Fibroblast of mammary gland (primary cell): ENCODE measurements around the gene CD209.

ENCODE experiments used
- DNase-seq: peaks from one replicate; pipeline ENCODE4 v3.0.0-alpha.2; 2010; ENCODE audit warnings: low read depth
- H3K4me3 ChIP-seq: 2 replicates; pipeline ENCODE4 v1.5.1; 2011; ENCODE audit warnings: low read depth, mild to moderate bottlenecking, low read length, moderate library complexity; ENCODE audit not compliant: control insufficient read depth
- CTCF ChIP-seq: conservative IDR thresholded peaks from 2 replicates; pipeline ENCODE4 v1.5.1; 2011; ENCODE audit warnings: low read depth, low read length, inconsistent platforms; ENCODE audit not compliant: control insufficient read depth, insufficient read depth

The CD209 gene

GRCh38 chr19:7783991-7784423, 36.7 kb upstream of the CD209 start:
- DNase-seq = peak; percentile 64

GRCh38 chr19:7781157-7781556, 33.8 kb upstream of the CD209 start:
- H3K4me3 ChIP-seq = no peak overlapping the region
- no peak for DNase-seq
- TF ChIP-seq CTCF = no peak

More at GRCh38 chr19:7783991-7784423, 36.7 kb upstream of the CD209 start:
- TF ChIP-seq CTCF = no peak
- no peak overlapping the region for H3K4me3 ChIP-seq

GRCh38 chr19:7779631-7780486, 32.5 kb upstream of the CD209 start:
- DNase-seq = no peak
- TF ChIP-seq CTCF = no peak

GRCh38 chr19:7778081-7778480, 30.7 kb upstream of the CD209 start:
- no peak for TF ChIP-seq CTCF
- no peak overlapping the region for H3K4me3 ChIP-seq
- DNase-seq = no peak

More at GRCh38 chr19:7779631-7780486, 32.5 kb upstream of the CD209 start:
- H3K4me3 ChIP-seq = no peak overlapping the region

- no peak for TF ChIP-seq CTCF
- DNase-seq = no peak
Observed at GRCh38 chr19:7775761-7776160, 28.4 kb upstream of the CD209 start.

GRCh38 chr19:7773841-7774240, 26.5 kb upstream of the CD209 start:
- TF ChIP-seq CTCF = no peak
- no peak for DNase-seq
- no peak overlapping the region for H3K4me3 ChIP-seq

More at GRCh38 chr19:7775761-7776160, 28.4 kb upstream of the CD209 start:
- H3K4me3 ChIP-seq = no peak overlapping the region

- DNase-seq = peak; percentile 10
- no peak for TF ChIP-seq CTCF
- H3K4me3 ChIP-seq = no peak overlapping the region
Observed at GRCh38 chr19:7772752-7773291, 25.5 kb upstream of the CD209 start.
